CD14-positive monocyte (primary cell): Measurements from ENCODE around the gene GIGYF2. TPM values are rescaled to one million over a fixed set of nuclear protein-coding genes. Genes with fewer than 3 reads are reported as not detected.

Source experiments
- DNase-seq, 3 donors: peaks; one replicate each; pipeline ENCODE4 v3.0.0-alpha.2; 2011 to 2022
- H2AFZ ChIP-seq: 2 replicates; pipeline ENCODE4 v1.6.0; 2012; ENCODE audit warnings: mild to moderate bottlenecking, low read depth, low read length, inconsistent platforms; ENCODE audit not compliant: insufficient read depth, poor library complexity, severe bottlenecking
- H3K27ac ChIP-seq, 2 donors: 1 replicate in 1 of 2; 2 replicates in 1 of 2; pipeline ENCODE4 v1.5.1; 2012 to 2013; ENCODE audit warnings: low read length in 2 of 2, control low read depth in 1 of 2, inconsistent platforms in 1 of 2, low read depth in 1 of 2, mild to moderate bottlenecking in 1 of 2
- H3K27me3 ChIP-seq, 2 donors: one replicate each; pipeline versions ENCODE4 v1.6.0 to v1.6.1; 2011 to 2013; ENCODE audit warnings: low read length in 2 of 2; ENCODE audit not compliant: control insufficient read depth in 2 of 2, insufficient read depth in 2 of 2
- H3K36me3 ChIP-seq, 2 donors: replicated peaks in 1 of 2; 1 replicate in 1 of 2; 2 replicates in 1 of 2; pipeline versions ENCODE4 v1.5.1 to v1.6.1; 2012 to 2013; ENCODE audit warnings: low read length in 2 of 2, control low read depth in 1 of 2, inconsistent platforms in 1 of 2, mild to moderate bottlenecking in 1 of 2; ENCODE audit not compliant: insufficient read depth in 2 of 2, control insufficient read depth in 1 of 2
- H3K4me1 ChIP-seq, 2 donors: 1 replicate in 1 of 2; 2 replicates in 1 of 2; pipeline versions ENCODE4 v1.5.1 to v1.6.1; 2012 to 2013; ENCODE audit warnings: low read length in 2 of 2, control low read depth in 1 of 2, inconsistent platforms in 1 of 2, mild to moderate bottlenecking in 1 of 2, moderate library complexity in 1 of 2; ENCODE audit not compliant: insufficient read depth in 2 of 2, control insufficient read depth in 1 of 2
- H3K4me2 ChIP-seq: replicated peaks from 2 replicates; pipeline ENCODE3; 2012; ENCODE audit warnings: low read length, moderate library complexity, mild to moderate bottlenecking; ENCODE audit not compliant: poor library complexity, severe bottlenecking; ENCODE audit errors: extremely low read depth
- H3K4me3 ChIP-seq, 3 experiments: fragments of 200-600 bp in 1 of 3; sonication (generic) in 1 of 3; replicated peaks in 1 of 3; 1 replicate in 2 of 3; 2 replicates in 1 of 3; pipeline ENCODE4 v1.5.1; 2011 to 2013; ENCODE audit warnings: low read length in 3 of 3, mild to moderate bottlenecking in 3 of 3, control low read depth in 2 of 3, low read depth in 2 of 3, inconsistent platforms in 1 of 3, moderate library complexity in 1 of 3
- H3K79me2 ChIP-seq: 2 replicates; pipeline ENCODE4 v1.6.0; 2012; ENCODE audit warnings: mild to moderate bottlenecking, control low read depth, inconsistent platforms, low read length, moderate library complexity; ENCODE audit not compliant: insufficient read depth
- H3K9ac ChIP-seq: 2 replicates; pipeline ENCODE4 v1.6.0; 2017; ENCODE audit warnings: low read length, mild to moderate bottlenecking; ENCODE audit not compliant: insufficient read depth, poor library complexity, severe bottlenecking
- H3K9me3 ChIP-seq, 2 donors: replicated peaks in 1 of 2; 1 replicate in 1 of 2; 2 replicates in 1 of 2; pipeline versions ENCODE4 v1.5.1 to v1.6.1; 2012 to 2013; ENCODE audit warnings: low read length in 2 of 2, control low read depth in 1 of 2; ENCODE audit not compliant: control insufficient read depth in 1 of 2, insufficient read depth in 1 of 2
- H4K20me1 ChIP-seq: 2 replicates; pipeline ENCODE4 v1.6.0; 2012; ENCODE audit warnings: mild to moderate bottlenecking, low read length, control low read depth, moderate library complexity; ENCODE audit not compliant: insufficient read depth
- H3K27ac Mint-ChIP-seq, 7 donors: one replicate each; pipeline ENCODE4 v1.8.0; 2020; ENCODE audit warnings: mild to moderate bottlenecking in 7 of 7, mixed read lengths in 7 of 7, moderate library complexity in 6 of 7, inconsistent platforms in 2 of 7
- H3K27me3 Mint-ChIP-seq, 3 donors: one replicate each; pipeline ENCODE4 v1.8.0; 2021 to 2022; ENCODE audit warnings: low read depth in 3 of 3, mild to moderate bottlenecking in 3 of 3, mixed read lengths in 3 of 3, moderate library complexity in 3 of 3, inconsistent platforms in 1 of 3
- H3K36me3 Mint-ChIP-seq, 2 donors: one replicate each; pipeline ENCODE4 v1.8.0; 2020; ENCODE audit warnings: mixed read lengths in 2 of 2, inconsistent platforms in 1 of 2, mild to moderate bottlenecking in 1 of 2
- H3K4me1 Mint-ChIP-seq: one replicate; pipeline ENCODE4 v1.8.0; 2020; ENCODE audit warnings: mild to moderate bottlenecking, mixed read lengths
- H3K4me3 Mint-ChIP-seq, 2 donors: one replicate each; pipeline ENCODE4 v1.8.0; 2020; ENCODE audit warnings: mild to moderate bottlenecking in 2 of 2, mixed read lengths in 2 of 2, moderate library complexity in 1 of 2
- H3K9me3 Mint-ChIP-seq, 7 donors: one replicate each; pipeline ENCODE4 v1.8.0; 2020 to 2022; ENCODE audit warnings: mixed read lengths in 7 of 7, mild to moderate bottlenecking in 6 of 7, moderate library complexity in 6 of 7, inconsistent platforms in 2 of 7
- WGBS: methylation state at CpG from one replicate; pipeline ENCODE4 v1.1.5; 2013; ENCODE audit warnings: missing lambda C conversion rate; ENCODE audit not compliant: insufficient coverage; 5-methylcytosine and 5-hydroxymethylcytosine counted together
- intact Hi-C, 2 donors: fragments of 100-400 bp; cut with micrococcal nuclease; formaldehyde crosslinking; loops; one replicate each; pipeline versions ENCODE4 v1.15.0 to v1.15.1; 2023
- polyA plus RNA-seq, 3 donors: library from polyadenylated mRNA; depleted of rRNA in 1 of 3; unstranded in 2 of 3; stranded (reverse) in 1 of 3; fragments of 300-500 nt in 2 of 3; fragments of >200 nt in 1 of 3; fragmentation: Illumina TruSeq in 2 of 3; gene quantifications; 1 replicate in 2 of 3; 2 replicates in 1 of 3; pipeline ENCODE4 v1.2.3, GENCODE V29; 2012 to 2021
- TF ChIP-seq, protein P1 (sequence below): fragments of 200-600 bp; IDR thresholded peaks from one replicate; pipeline ENCODE4 v1.8.0; 2022; ENCODE audit warnings: antibody characterized with exemption, mild to moderate bottlenecking

The GIGYF2 gene
- polyA plus RNA-seq, 3 donors = 7.7 to 20.7 (median 17.3) TPM

DNA sequence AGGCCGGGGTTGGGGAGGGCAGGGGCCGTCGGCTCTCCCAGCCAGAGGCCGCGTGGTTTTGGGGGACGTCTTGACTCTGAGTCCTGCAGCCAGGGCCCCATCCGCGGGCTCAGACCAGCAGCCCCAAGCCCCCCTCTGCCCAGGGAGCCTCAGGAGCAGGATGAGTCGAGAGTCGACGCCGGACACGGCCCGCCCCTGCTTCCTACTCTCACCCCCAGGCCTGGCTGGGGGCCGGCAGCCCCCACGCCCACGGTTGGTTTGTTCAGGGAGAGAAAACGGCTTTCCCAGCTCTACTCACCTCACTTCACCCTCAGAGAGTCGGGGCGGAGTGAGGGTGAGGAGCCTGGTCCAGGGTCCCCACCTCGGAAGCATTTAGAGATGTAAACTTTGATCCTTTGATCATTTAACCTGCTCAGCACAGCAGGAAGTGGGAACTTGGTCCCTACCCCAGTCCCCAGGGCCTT lies 179.9 kb downstream of the GIGYF2 start:
- H3K27ac Mint-ChIP-seq = no peak overlapping the region
- peaks cover 20% of the 10 kb centered on the region for H3K4me1 Mint-ChIP-seq
- H3K9me3 Mint-ChIP-seq = peaks cover 0 to 7% (median 0%) of the 10 kb centered on the region in 7 donors
- H4K20me1 ChIP-seq = no peaks in the 10 kb centered on the region
- no peak for DNase-seq
- H2AFZ ChIP-seq = no peak overlapping the region
- H3K36me3 ChIP-seq = no peaks in the 10 kb centered on the region
- H3K9ac ChIP-seq = no peak overlapping the region
- peak overlapping the region; percentile 73 for H3K4me2 ChIP-seq
- no peaks in the 10 kb centered on the region for H3K9me3 ChIP-seq
- H3K4me3 ChIP-seq = peak overlapping the region in 1 of 3 experiments; percentile 69
- peaks cover 8 to 24% of the 10 kb centered on the region in 2 donors for H3K27me3 ChIP-seq
- intact Hi-C loops = no loop called here
- H3K36me3 Mint-ChIP-seq = no peaks in the 10 kb centered on the region
- TF ChIP-seq, protein P1, sequence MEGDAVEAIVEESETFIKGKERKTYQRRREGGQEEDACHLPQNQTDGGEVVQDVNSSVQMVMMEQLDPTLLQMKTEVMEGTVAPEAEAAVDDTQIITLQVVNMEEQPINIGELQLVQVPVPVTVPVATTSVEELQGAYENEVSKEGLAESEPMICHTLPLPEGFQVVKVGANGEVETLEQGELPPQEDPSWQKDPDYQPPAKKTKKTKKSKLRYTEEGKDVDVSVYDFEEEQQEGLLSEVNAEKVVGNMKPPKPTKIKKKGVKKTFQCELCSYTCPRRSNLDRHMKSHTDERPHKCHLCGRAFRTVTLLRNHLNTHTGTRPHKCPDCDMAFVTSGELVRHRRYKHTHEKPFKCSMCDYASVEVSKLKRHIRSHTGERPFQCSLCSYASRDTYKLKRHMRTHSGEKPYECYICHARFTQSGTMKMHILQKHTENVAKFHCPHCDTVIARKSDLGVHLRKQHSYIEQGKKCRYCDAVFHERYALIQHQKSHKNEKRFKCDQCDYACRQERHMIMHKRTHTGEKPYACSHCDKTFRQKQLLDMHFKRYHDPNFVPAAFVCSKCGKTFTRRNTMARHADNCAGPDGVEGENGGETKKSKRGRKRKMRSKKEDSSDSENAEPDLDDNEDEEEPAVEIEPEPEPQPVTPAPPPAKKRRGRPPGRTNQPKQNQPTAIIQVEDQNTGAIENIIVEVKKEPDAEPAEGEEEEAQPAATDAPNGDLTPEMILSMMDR = no peak
- 12% methylated on average over 8 of the region's 21 CpGs for WGBS
- peaks cover 32 to 39% (median 34%) of the 10 kb centered on the region in 3 donors for H3K27me3 Mint-ChIP-seq
- H3K4me1 ChIP-seq = peaks cover 17 to 30% of the 10 kb centered on the region in 2 donors
- H3K79me2 ChIP-seq = no peaks in the 10 kb centered on the region
- peak overlapping the region; percentile 39 to 63 for H3K4me3 Mint-ChIP-seq
- H3K27ac ChIP-seq = no peak overlapping the region

DNA sequence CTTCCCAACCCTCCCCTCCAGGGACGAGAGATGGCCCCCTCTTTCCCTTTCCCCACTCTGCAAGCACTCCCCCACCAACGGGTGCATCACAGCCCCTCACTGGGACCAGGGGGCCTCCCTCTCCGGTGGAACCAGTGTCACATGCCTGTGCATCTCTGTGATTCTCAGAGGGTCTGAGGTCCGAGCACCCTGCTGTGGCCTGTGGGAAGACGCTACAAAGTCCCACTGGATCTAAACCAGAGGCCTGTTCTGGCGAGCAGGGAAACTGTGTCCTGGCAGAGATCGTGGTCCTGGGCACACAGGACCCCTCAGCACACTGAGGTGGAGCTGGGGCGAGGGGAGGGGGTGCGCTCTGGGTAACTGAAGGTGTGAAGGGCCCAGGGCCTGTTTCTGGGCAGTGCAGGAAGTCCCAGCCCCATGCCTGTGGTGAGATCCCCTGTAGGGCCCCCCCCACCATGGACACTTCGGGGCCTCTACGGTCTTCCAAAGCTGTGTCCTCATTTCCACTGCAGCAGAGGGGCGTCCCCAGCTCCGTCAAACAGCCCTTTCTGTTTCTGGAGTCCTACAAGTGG lies 180.9 kb downstream of the GIGYF2 start:
- Histone ChIP-seq H3K9me3 (no peaks in the 10 kb centered on the region), H2AFZ (no peak overlapping the region), H3K27ac (no peak overlapping the region), H3K36me3 (no peaks in the 10 kb centered on the region), H3K79me2 (no peaks in the 10 kb centered on the region), H3K4me1 (peaks cover 17 to 30% of the 10 kb centered on the region in 2 donors), H3K4me2 (no peak overlapping the region), H3K27me3 (peaks cover 8 to 24% of the 10 kb centered on the region in 2 donors), H3K9ac (no peak overlapping the region), H4K20me1 (no peaks in the 10 kb centered on the region), H3K4me3 (no peak overlapping the region)
- intact Hi-C loops = no loop called here
- Mint-ChIP-seq H3K27ac (no peak overlapping the region), H3K4me1 (peaks cover 20% of the 10 kb centered on the region), H3K36me3 (no peaks in the 10 kb centered on the region), H3K4me3 (peak overlapping the region in 1 of 2 donors; percentile 46), H3K27me3 (peaks cover 32 to 39% (median 34%) of the 10 kb centered on the region in 3 donors), H3K9me3 (peaks cover 0 to 7% (median 0%) of the 10 kb centered on the region in 7 donors)
- TF ChIP-seq, protein P1 = no peak
- DNase-seq = no peak
- 97% methylated on average over 9 of the region's 13 CpGs for WGBS
